GM12892 (cell line): Measurements from ENCODE around the gene MRTFB.

Source experiments
- POLR2A ChIP-seq: IDR thresholded peaks from 2 replicates; pipeline ENCODE4 v1.6.1; 2011; ENCODE audit warnings: low read depth, low read length, control low read depth
- POLR2AphosphoS5 ChIP-seq: IDR thresholded peaks from 2 replicates; pipeline ENCODE4 v1.6.1; 2011; ENCODE audit warnings: low read depth, low read length, control low read depth
- TAF1 ChIP-seq: IDR thresholded peaks from 2 replicates; pipeline ENCODE4 v1.6.1; 2011; ENCODE audit warnings: low read depth, mild to moderate bottlenecking, control low read depth, low read length, borderline replicate concordance

DNA sequence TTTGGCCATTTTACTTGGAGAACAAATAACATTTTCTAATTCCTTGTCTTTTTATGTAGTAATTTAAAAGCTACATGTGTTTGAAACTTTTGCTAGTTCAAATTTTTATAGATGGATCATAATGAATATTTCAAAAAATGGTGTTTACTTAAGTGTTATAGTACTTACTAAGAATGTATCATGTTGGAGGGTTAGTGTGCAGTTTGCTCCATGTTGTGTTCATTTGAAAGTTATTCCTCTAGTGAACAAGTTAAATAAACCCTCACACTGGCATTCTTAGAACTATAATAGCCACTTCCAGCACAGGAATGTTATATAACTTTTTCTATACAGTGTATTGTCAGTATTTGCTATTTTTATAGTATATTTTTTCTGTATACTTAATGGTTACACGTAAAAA lies 62.8 kb downstream of the MRTFB start:
- no peak for TF ChIP-seq POLR2A
- no peak for TF ChIP-seq POLR2AphosphoS5
- TF ChIP-seq TAF1, result no peak
